C4-2B (cell line): ENCODE data around the gene PIAS4.
"Not testable (repeated sequence)": the region's sequence is repeated elsewhere in the genome, so short reads cannot be mapped to it uniquely, and the experiment has no call there.

Experiments
- H3K27ac ChIP-seq: fragments of 450-650 bp; 2 replicates; pipeline ENCODE4 v1.5.1; 2017
- CTCF ChIP-seq: fragments of 450-650 bp; conservative IDR thresholded peaks from 2 replicates; pipeline ENCODE4 v1.5.1; 2017; ENCODE audit warnings: mild to moderate bottlenecking
- ZFX ChIP-seq: fragments of 450-650 bp; IDR thresholded peaks from 2 replicates; pipeline ENCODE4 v1.6.1; 2017

Gene PIAS4

DNA sequence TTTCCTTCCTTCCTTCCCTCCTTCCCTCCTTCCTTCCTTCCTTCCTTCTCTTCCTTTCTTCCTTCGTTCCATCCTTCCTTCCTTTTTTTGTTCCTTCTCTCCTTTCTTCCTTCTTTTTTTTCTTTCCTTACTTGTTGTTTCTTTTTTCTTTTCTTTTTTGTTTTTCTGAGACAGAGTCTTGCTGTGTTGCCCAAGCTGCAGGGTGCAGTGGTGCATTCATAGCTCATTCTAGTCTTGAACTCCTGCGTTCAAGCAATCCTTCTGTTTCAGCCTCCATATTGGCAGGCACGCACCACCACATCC lies 16.8 kb upstream of the PIAS4 start:
- H3K27ac ChIP-seq = peak overlapping the region; percentile 49; the same call in 1 of the 2 replicates
- no peak for TF ChIP-seq CTCF
- no peak for TF ChIP-seq ZFX

DNA sequence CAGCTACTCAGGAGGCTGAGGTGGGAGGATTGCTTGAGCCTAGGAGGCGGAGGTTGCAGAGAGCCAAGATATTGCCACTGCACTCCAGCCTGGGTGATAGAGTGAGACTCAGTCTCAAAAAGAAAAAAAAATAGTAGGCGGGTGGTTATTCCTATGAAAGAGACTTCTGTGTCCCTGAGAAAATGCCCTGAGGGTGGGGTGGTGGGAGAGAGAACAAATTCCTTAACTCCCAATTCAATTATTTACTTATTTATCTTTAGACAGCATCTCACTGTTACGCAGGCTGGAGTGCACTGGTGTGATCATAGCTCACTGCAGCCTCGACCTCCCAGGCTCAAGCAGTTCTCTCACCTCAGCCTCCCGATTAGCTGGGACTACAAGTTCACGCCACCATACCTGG lies 11.9 kb upstream of the PIAS4 start:
- no peak overlapping the region for H3K27ac ChIP-seq
- TF ChIP-seq ZFX (no peak), CTCF (no peak)

- H3K27ac ChIP-seq = not testable (repeated sequence)
Measured at GRCh38 chr19:3998667-3999412, 8.7 kb upstream of the PIAS4 start.

GRCh38 chr19:4000798-4001197 lies 6.7 kb upstream of the PIAS4 start:
- not testable (repeated sequence) for H3K27ac ChIP-seq

- H3K27ac ChIP-seq = not testable (repeated sequence)
Measured at GRCh38 chr19:4005436-4005835, 2.1 kb upstream of the PIAS4 start.

- peak overlapping the region; percentile 98 for H3K27ac ChIP-seq
- TF ChIP-seq ZFX = no peak
- no peak for TF ChIP-seq CTCF
Measured at GRCh38 chr19:4007836-4008539, 452 bp downstream of the PIAS4 start.

DNA sequence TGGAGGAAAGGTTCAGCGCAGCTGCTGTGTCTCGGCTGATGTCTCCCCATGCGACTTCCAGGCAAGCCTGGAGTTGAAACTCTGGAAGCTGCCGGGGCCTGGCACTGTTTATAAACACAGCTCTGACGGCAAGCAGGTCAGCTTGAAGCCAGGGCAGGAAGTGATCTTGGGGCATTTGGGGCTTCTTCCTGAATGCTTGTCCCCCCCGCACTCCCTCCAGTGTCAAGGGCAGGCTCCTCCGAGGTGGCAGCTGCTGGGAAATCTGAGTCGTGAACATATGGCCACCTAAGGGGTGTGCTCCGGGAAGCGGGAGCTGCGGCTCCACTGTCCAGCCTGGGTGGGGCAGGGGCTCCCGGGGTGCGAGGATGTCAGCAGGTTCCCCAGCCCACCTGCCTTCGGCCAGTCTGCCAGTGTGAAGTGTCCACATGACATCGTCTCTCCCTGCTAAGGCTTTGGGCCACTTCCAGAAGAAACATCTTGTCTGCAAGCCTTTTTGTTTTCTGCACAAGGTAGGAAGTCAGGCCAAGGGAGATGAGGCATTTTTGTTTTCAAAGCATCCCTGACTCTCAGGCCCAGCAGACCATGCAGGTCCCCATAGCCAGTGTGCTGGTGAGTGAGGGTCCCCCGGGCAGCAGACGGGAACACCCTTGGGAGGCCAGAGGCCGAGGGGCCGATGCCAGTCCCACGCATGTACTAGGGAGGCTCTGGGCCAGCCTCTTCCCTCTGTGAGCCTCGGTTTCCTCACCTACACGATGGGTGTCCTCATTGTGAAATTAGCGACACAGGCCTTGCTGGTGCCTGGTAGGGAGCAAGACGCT lies 2.7 kb downstream of the PIAS4 start:
- H3K27ac ChIP-seq = no peak overlapping the region

DNA sequence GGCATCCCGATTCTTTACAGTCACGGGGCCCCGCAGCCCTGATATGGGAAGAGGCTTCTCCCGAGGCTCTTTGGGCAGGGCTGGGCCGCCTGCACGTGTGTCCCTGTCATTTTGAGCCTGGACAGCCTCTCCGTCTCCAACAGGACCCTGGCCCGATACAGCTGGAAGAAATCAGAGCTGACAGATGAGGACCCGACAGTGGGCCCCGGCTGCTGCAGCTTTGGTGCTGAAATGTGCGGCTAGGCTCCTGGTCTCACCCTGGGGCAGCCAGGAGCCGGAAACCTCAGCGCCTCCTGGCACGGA lies 3.2 kb downstream of the PIAS4 start:
- TF ChIP-seq CTCF (no peak), ZFX (no peak)
- H3K27ac ChIP-seq = no peak overlapping the region

More for the DNA sequence above, 2.7 kb downstream of the PIAS4 start:
- TF ChIP-seq ZFX = no peak
- TF ChIP-seq CTCF = no peak

DNA sequence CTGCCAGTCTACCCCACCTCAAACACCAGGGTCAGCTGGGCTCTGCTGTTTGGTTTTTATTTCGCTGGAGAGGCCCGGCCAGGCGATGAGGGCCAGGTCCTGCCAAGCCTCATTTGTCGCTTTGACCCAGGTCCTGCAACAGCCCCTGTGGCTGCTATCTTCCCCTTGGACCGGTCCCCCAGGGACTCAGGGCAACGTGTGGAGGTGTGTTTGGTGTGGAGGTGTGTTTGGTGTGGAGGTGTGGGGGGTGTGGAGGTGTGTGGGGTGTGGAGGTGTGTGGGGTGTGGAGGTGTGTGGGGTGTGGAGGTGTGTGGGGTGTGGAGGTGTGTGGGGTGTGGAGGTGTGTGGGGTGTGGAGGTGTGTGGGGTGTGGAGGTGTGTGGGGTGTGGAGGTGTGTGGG lies 3.9 kb downstream of the PIAS4 start:
- H3K27ac ChIP-seq = not testable (repeated sequence)
